H7 (cell line): ENCODE data around the gene SLC26A6. TPM values are rescaled to one million over a fixed set of nuclear protein-coding genes. Genes with fewer than 3 reads are reported as not detected.

Experiments
- DNase-seq: peaks from one replicate; pipeline ENCODE4 v3.0.0; 2012
- H3K27me3 ChIP-seq: 2 replicates; pipeline ENCODE4 v1.6.0; 2011; ENCODE audit warnings: mild to moderate bottlenecking, low read length; ENCODE audit not compliant: control insufficient read depth, insufficient read depth
- H3K36me3 ChIP-seq: replicated peaks from 2 replicates; pipeline ENCODE4 v1.5.1; 2011; ENCODE audit warnings: low read length; ENCODE audit not compliant: control insufficient read depth, insufficient read depth
- H3K4me3 ChIP-seq: 2 replicates; pipeline ENCODE4 v1.5.1; 2011; ENCODE audit warnings: low read depth, mild to moderate bottlenecking, control low read depth, low read length, moderate library complexity; ENCODE audit not compliant: insufficient read depth
- total RNA-seq: library from RNA; depleted of rRNA; stranded (reverse); fragments of >200 nt; shearing (Covaris generic); gene quantifications from 2 replicates; pipeline ENCODE4 v1.2.3, GENCODE V29; 2014

The SLC26A6 gene
- total RNA-seq, 1 experiment from 2014 or later: 70.5 TPM

DNA sequence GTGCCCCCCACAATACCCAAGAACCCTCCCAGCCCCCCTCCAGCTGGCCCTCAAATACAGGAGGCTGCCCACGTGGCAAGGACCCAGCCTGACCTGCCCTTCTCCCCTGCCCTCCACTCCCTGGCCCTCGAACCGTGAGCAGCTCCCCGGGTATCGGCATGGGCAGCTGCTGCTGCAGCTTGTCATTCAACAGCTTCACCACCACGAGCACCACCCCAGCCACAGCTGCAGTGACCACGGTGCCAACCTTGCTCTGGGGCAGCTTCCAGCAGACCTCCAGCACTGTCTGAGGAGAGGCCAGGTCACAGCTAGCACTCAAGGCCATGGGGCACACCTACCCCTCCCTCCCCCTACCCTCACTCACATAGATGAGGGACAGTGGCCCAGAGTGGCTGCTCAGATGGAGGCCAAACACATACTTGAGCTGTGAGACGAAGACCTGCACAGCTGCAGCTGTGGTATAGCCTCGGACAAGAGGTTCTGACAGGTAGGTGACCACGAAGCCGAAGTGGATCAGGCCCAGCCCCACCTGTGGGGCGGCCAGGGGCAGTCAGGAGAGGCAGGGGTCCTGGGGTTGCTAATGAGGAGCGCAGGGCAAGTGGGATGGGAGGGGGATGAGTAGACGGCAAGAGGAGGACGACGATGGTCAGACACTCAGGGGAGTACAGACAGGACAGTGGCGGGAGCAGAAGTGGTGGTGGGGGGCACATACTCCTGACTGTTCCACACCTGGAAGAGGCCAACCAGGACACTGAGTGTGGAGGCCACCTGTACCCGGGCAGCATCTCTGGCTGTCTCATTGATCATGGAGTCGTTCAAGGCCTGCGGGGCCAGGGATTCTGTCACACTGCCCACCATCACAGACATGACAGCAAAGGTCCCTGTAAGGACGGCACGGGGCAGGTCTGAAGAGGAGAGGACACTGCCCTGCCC, 3.5 kb downstream of the SLC26A6 start:
- Histone ChIP-seq H3K4me3 (no peak overlapping the region), H3K27me3 (no peaks in the 10 kb centered on the region), H3K36me3 (peaks cover 45% of the 10 kb centered on the region)
- DNase-seq: no peak

DNA sequence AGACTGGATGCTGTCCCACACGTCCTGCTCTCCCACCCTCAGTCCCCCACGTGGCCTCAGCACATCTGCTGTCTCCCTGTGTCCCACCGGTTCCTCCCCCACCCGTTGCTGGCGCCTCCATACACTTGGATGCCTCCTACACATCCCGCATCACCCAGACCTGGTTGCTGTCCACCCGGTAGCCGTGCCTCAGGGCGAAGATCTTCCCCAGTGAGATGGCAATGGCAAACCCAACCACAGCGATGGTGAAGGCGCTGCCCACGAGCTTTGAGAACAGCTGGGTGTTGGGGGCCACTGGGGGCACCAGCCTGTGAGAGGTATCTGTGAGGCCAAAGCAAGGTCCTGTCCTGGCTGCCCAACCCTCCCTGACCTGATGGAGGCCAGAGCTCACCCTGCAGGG, 4.4 kb downstream of the SLC26A6 start:
- DNase-seq: no peak
- Histone ChIP-seq H3K4me3 (no peak overlapping the region), H3K27me3 (no peaks in the 10 kb centered on the region), H3K36me3 (peaks cover 51% of the 10 kb centered on the region)

DNA sequence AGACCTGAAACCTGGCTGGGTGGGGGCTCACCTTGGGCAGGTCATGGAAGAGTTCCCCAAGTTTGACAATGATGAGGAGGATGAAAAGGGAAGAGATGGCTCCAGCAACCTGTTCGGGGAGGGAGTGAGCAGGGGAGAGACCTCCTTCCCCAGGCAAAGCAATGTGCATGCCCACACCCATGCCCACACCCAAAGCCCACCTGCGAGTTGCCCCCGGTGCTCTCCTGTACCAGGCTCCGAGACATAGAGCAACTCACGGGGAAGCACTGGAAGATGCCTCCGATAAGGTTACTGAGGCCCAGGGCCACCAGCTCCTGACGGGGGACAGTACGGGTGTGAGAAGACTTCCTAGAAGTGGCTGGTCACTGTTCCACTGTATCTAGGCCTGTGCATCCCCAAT, 4.9 kb downstream of the SLC26A6 start:
- peaks cover 53% of the 10 kb centered on the region for H3K36me3 ChIP-seq
- H3K4me3 ChIP-seq: no peak overlapping the region
- DNase-seq: no peak
- no peaks in the 10 kb centered on the region for H3K27me3 ChIP-seq

DNA sequence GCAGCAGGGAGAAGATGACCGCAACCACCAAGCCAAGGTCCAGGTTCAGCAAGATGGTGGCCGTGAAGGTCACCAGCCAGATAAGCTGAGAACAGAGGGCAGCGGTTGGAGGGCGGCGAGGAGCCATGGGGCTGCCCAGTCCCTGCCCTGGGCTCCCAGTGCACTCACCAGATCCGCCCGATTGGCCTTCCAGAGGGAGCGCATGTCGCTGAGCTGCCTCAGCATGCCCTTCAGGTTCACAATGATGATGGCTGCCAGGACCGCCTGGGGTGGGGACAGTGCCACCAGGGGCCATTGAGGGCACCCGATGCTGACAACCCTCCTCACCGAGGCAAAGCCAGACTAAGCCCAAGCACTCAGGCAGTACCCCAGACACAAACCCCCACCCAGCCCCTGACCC, 5.4 kb downstream of the SLC26A6 start:
- H3K4me3 ChIP-seq: no peak overlapping the region
- H3K36me3 ChIP-seq: peaks cover 55% of the 10 kb centered on the region
- no peak for DNase-seq
- no peaks in the 10 kb centered on the region for H3K27me3 ChIP-seq

DNA sequence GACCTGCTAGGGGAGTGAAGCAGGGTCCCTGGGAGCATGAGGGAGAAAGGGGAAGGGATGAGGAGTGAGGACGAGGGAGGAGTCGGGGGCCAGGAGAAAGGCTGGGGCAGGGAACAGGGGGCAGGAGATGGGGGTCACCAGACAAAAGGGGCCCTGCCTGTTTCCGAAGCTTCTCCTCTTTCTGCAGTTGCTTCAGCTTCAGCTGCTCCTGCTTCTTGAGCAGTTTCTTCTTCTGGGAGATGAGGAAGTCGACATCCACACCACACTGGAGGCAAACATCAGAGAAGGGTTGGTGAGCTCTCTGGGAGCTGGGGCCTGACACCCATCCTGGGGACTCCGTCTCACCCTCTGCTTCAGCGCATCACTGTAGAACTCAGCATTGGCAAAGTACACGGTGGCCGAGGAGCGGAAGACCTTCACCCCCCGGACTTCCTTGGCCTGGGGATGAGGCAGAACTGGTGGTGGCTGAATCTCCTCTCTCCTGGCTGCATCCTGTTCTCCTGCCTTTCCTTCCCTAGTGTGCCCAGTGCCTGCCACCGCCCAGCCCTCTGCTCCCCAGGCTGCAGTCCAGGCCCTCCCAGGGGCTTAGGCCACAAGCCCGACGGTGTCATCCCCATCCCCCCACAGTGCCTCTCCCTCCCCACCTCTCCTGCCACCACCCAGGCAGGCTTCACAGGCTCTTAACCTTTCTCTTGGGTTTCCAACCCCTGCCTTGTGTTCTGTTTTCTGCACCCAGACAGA, 6.8 kb downstream of the SLC26A6 start:
- Histone ChIP-seq H3K4me3 (no peak overlapping the region), H3K36me3 (peaks cover 54% of the 10 kb centered on the region), H3K27me3 (no peaks in the 10 kb centered on the region)
- DNase-seq: no peak

DNA sequence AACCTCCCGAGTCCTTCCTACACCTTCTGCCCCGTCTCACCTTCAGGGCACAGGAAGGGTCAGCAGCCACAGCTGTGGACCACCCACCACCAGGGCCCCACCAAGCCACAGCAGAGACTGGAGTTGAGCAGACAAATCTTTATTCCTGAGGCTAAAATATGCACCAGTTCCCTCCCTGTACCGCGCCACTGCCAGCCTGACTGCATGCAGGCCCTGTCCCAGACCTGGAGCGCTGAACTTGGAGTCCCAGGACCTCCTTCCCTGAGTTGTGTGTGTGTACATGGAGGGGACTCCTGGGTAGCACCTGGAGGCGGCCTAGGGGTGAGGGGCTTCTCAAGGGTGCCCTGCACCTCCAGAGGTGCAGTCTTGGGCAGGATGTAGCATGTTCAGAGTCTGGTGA, 9.7 kb downstream of the SLC26A6 start:
- DNase-seq: no peak
- Histone ChIP-seq H3K4me3 (no peak overlapping the region), H3K27me3 (no peaks in the 10 kb centered on the region), H3K36me3 (peaks cover 39% of the 10 kb centered on the region)

DNA sequence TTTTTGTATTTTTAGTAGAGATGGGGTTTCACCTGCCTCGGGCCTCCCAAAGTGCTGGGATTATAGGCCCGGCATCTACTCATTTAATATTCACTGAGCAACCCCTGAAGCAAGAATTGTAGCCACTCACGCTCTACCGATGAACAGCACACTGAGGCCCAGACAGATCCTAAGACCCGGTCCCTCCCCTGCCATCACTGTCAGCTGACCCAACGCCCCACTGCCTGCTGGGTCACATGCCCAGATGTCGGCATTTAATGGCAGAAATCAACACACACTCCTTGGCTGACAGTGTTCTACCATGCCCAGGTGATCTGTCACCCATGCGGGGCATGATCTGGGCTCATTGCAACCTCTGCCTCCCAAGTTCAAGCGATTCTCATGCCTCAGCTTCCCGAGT, 10.5 kb downstream of the SLC26A6 start:
- Histone ChIP-seq H3K27me3 (no peaks in the 10 kb centered on the region), H3K36me3 (peaks cover 32% of the 10 kb centered on the region), H3K4me3 (no peak overlapping the region)
- no peak for DNase-seq

DNA sequence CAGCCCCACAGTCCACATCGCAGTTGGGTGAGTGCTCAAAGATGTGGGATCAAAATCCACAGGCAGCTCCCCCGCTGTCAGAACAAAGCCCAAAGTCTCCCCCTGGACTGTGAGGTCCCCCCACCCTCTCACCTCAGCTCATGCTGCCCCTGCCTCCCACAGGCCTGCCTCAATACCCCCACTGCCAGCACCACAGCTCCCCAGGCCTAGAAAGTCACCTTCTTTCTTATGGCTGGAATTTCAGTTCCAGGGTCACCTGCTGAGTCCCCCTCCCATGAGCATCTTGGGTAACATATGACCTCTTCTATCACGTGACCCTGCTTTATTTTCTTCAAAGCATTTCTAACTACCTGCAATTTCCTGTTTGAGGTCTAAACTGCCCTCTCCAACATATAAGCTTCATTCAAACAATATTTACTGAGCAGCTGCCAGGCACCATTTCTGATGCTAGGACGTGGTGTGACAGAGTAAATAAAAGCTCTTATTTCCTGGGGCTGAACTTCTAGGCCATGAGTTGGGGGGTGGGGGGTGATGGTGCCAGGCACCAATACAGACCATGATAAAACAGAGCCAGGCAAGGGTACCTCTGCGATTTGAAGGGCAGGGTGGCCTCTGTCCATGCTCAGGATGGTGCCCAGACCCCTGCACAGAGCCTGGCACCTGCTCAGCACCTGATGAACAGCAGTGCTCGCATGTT, 11.3 kb downstream of the SLC26A6 start:
- DNase-seq: no peak

DNA sequence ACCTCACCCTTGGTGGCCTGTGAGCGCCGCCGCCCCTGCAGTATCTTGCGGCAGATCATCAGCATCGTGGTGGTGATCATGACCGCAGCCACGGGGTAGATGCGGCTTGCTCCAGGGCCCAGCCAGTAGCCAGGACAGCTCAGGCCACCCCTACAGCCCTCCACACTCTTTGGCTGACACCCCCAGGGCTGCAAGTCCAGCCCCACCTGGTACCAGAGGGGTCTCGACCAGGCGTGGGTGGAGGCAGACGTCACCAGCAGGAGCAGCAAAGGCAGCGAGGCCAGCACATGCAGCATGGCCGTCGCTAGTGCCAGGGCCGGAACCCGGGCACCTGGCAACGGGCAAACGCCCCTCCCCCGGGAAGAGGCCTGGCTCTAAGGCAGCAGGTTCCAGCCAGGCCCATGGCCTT, 13.8 kb downstream of the SLC26A6 start, which contains the start of gene TMEM89:
TSS of gene TMEM89 (minus strand) at position 309 of the 409 bp plus-strand sequence. CDS start at position 296, 13 bp downstream.
- no peak within 1 kb of the TSS for H3K4me3 ChIP-seq
- H3K36me3 ChIP-seq: peaks cover 7% of the 10 kb centered on the region
- H3K27me3 ChIP-seq: no peaks in the 10 kb centered on the region
- DNase-seq: no peak

More for the DNA sequence above, 11.3 kb downstream of the SLC26A6 start:
- Histone ChIP-seq H3K4me3 (no peak overlapping the region), H3K27me3 (no peaks in the 10 kb centered on the region), H3K36me3 (peaks cover 28% of the 10 kb centered on the region)

DNA sequence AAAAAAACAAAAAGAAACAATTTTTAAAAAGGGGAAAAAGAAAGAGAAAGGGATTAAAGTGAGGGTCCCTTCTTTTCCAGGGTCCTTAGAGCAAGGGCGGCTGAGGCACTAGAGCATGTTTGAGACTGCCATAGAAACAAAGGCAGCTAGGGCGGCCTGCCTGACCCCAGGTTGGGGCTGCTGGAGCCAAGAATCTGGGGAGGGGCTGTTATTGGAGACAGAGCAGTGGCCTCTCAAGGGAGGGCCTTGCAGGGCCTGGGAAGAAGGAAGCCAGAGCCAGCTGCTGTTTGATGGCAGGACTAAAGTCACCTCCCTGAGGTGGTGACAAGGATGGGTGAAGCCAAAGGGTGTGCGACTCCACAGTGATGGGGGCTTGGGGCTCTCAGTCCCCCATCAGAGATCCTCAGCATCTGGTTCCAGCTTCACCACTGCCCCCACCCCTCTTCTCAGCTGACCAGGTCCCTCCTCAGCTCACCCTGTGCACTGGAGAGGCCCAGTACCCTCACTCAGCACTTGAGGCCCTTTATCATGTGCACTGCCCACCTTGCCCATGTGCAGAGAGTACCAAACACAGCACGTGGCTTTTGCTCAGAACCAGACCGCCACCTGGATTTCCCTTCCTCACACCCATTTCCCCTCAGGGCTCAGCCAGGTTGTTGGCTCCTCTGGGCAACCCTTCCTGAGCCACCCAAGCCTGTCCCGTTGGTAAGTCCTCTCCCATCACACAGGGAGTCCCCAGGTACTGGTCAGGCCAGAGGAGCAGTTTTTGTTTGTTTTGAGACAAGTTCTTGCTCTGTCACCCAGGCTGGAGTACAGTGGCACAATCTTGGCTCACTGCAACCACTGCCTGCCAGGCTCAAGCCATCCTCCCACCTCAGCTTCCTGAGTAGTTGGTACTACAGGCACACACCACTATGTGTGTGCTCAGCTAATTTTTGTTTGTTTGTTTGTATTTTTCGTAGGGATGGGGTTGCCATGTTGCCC, 15.4 kb downstream of the SLC26A6 start:
- no peaks in the 10 kb centered on the region; the same call in 1 of the 2 replicates for H3K36me3 ChIP-seq
- no peak for DNase-seq
- no peaks in the 10 kb centered on the region for H3K27me3 ChIP-seq
- no peak overlapping the region for H3K4me3 ChIP-seq

DNA sequence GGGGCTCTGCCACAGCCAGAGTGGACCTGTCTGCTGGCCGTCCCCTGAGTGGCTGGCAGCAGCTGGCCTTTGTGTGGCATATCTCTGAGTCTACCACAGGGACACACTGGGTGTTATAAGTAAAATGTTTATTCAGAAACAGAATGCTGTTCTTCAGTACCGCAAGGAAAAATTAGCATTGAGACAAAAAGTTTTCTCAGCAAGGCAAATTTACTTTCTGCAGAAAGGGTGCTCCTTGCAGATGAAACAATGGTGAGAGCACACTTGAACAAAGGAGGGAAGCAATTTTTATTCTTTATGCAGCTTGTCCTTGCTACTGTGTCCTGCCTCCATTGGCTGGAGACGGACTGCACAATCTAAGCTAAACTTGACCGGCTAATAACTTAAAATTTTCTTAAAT, 17.7 kb downstream of the SLC26A6 start:
- Histone ChIP-seq H3K36me3 (no peaks in the 10 kb centered on the region; the same call in 1 of the 2 replicates), H3K4me3 (no peak overlapping the region), H3K27me3 (no peaks in the 10 kb centered on the region)
- DNase-seq: no peak

DNA sequence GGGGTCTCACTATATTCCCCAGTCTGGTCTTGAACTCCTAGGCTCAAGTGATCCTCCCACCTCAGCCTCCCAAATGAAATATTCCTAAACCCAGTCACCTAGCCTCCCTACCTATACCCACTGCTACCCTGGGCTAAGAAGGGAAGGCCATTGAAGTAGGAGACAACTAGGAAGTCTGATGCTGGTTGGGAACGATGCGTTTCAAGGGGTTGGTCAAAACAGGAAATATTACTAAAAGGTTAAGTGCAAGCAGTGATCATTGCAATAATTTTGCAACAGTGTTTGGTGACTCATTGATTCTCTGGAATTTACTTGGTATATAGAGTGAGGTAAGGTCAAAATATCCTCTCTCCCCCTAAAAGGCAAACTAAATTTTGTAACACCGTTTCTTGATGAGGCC, 21.2 kb downstream of the SLC26A6 start:
- DNase-seq: no peak
- Histone ChIP-seq H3K27me3 (no peaks in the 10 kb centered on the region), H3K4me3 (no peak overlapping the region), H3K36me3 (no peaks in the 10 kb centered on the region; the same call in 1 of the 2 replicates)

DNA sequence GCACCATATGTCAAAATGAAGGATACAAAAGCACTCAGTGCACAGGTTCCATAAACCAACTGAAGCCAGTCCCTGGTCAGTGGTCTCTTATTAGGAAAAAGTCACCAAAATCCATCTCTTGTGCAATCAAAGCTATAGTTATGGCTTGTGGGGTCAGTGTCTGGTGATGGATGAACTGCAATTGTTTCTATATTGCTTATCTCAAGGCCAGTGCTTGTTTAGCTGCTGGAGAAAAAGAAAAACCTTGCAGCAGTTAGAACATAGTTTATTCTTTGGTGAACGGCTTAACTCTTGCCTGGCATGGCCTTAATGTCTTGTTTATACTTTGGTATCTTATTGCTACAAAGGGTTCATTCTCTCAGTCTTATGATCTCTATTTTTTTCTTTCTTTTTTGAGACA, 23.0 kb downstream of the SLC26A6 start:
- no peak for DNase-seq
- H3K4me3 ChIP-seq: no peak overlapping the region
- no peaks in the 10 kb centered on the region; the same call in 1 of the 2 replicates for H3K36me3 ChIP-seq
- no peaks in the 10 kb centered on the region for H3K27me3 ChIP-seq
